PFSK-1 (cell line): ENCODE measurements around the gene ZNF823.

ENCODE experiments used
- FOXP2 ChIP-seq: optimal IDR thresholded peaks from 2 replicates; pipeline ENCODE3; 2011; ENCODE audit warnings: borderline replicate concordance, control low read depth, inconsistent platforms; ENCODE audit not compliant: insufficient read depth; ENCODE audit errors: extremely low read length, extremely low read depth
- POLR2AphosphoS5 ChIP-seq: IDR thresholded peaks from 2 replicates; pipeline ENCODE4 v1.6.1; 2012; ENCODE audit warnings: low read depth, mild to moderate bottlenecking, control low read depth, low read length, moderate library complexity
- REST ChIP-seq, 2 experiments: IDR thresholded peaks; 2 replicates each; pipeline versions ENCODE4 v1.6.1 to v1.8.0; 2011 to 2012; ENCODE audit warnings: low read depth in 2 of 2, low read length in 2 of 2, control low read depth in 1 of 2, inconsistent platforms in 1 of 2, mild to moderate bottlenecking in 1 of 2, moderate library complexity in 1 of 2; ENCODE audit not compliant: insufficient read depth in 1 of 2
- SIN3A ChIP-seq: IDR thresholded peaks from 2 replicates; pipeline ENCODE4 v1.6.1; 2012; ENCODE audit warnings: mild to moderate bottlenecking, low read length, moderate library complexity, borderline replicate concordance; ENCODE audit not compliant: insufficient read depth
- TAF1 ChIP-seq: IDR thresholded peaks from 2 replicates; pipeline ENCODE4 v1.6.1; 2012; ENCODE audit warnings: low read length, control low read depth, borderline replicate concordance; ENCODE audit not compliant: insufficient read depth

ZNF823 gene

GRCh38 chr19:11756965-11757364 is 18.2 kb upstream of the ZNF823 start:
- no peak for TF ChIP-seq POLR2AphosphoS5
- no peak for TF ChIP-seq TAF1

GRCh38 chr19:11754663-11755062 is 15.9 kb upstream of the ZNF823 start:
- no peak for TF ChIP-seq FOXP2
- TF ChIP-seq SIN3A, result no peak
- TF ChIP-seq TAF1, result no peak
- TF ChIP-seq REST (IDR thresholded peaks at IDR 0.05; ENCODE audit: insufficient read depth in 1 of 2, low read depth in 2 of 2, low read length in 2 of 2), result no peak
- no peak for TF ChIP-seq POLR2AphosphoS5

GRCh38 chr19:11752244-11752736 is 13.5 kb upstream of the ZNF823 start:
- TF ChIP-seq REST (IDR thresholded peaks at IDR 0.05; ENCODE audit: insufficient read depth in 1 of 2, low read depth in 2 of 2, low read length in 2 of 2) (no peak), TAF1 (no peak), FOXP2 (no peak), SIN3A (no peak), POLR2AphosphoS5 (no peak)

- TF ChIP-seq FOXP2 (no peak), REST (IDR thresholded peaks at IDR 0.05; ENCODE audit: insufficient read depth in 1 of 2, low read depth in 2 of 2, low read length in 2 of 2) (no peak), SIN3A (no peak), TAF1 (no peak), POLR2AphosphoS5 (no peak)
These were observed 11.0 kb upstream of the ZNF823 start for GRCh38 chr19:11749751-11750150.

- TF ChIP-seq TAF1, result no peak
- no peak for TF ChIP-seq FOXP2
- no peak for TF ChIP-seq REST (IDR thresholded peaks at IDR 0.05; ENCODE audit: insufficient read depth in 1 of 2, low read depth in 2 of 2, low read length in 2 of 2)
- no peak for TF ChIP-seq POLR2AphosphoS5
- no peak for TF ChIP-seq SIN3A
These were observed 8.5 kb upstream of the ZNF823 start for GRCh38 chr19:11747277-11747676.

- no peak for TF ChIP-seq SIN3A
- no peak for TF ChIP-seq REST (IDR thresholded peaks at IDR 0.05; ENCODE audit: insufficient read depth in 1 of 2, low read depth in 2 of 2, low read length in 2 of 2)
- TF ChIP-seq FOXP2, result no peak
- no peak for TF ChIP-seq POLR2AphosphoS5
- TF ChIP-seq TAF1, result no peak
These were observed 7.1 kb upstream of the ZNF823 start for GRCh38 chr19:11745869-11746268.
